H1 (cell line): ENCODE data around the gene ITGA3. TPM values are rescaled to one million over a fixed set of nuclear protein-coding genes. Genes with fewer than 3 reads are reported as not detected.
A peak's percentile ranks its signal among the peaks of the same experiment; 100 is the strongest.

ENCODE experiments used
- CTCF ChIA-PET: fragments of 300-600 bp; sonication (Branson Sonifier 250); formaldehyde crosslinking; loops from one replicate; lab custom pipeline; 2021; ENCODE audit not compliant: partially characterized antibody; lab: Charles Lee
- POLR2A ChIA-PET: fragments of 300-600 bp; sonication (Branson Sonifier 250); formaldehyde crosslinking; loops from one replicate; lab custom pipeline; 2021; ENCODE audit warnings: inconsistent platforms; ENCODE audit not compliant: partially characterized antibody; lab: Charles Lee
- DNase-seq, 2 experiments: peaks; one replicate each; pipeline versions ENCODE4 v3.0.0 to v3.0.0-alpha.2; 2010 to 2022; ENCODE audit warnings: low spot score in 2 of 2, low read depth in 1 of 2, mixed read lengths in 1 of 2
- FAIRE-seq: peaks from 2 replicates; lab custom pipeline; 2011; peaks lifted over from hg19 to GRCh38; lab: Jason Lieb, UNC
- H2AFZ ChIP-seq: 2 replicates; pipeline ENCODE4 v1.8.1; 2012; ENCODE audit warnings: low read length, inconsistent platforms
- H2AK5ac ChIP-seq: 2 replicates; pipeline ENCODE4 v1.6.1; 2013; ENCODE audit warnings: low read depth, low read length
- H2BK120ac ChIP-seq: replicated peaks from 2 replicates; pipeline ENCODE3; 2013; ENCODE audit warnings: low read depth, low read length, inconsistent platforms
- H2BK12ac ChIP-seq: 2 replicates; pipeline ENCODE4 v1.6.1; 2013; ENCODE audit warnings: low read depth, low read length
- H2BK15ac ChIP-seq: 2 replicates; pipeline ENCODE4 v1.6.1; 2013; ENCODE audit warnings: low read length
- H2BK20ac ChIP-seq: 2 replicates; pipeline ENCODE4 v1.6.1; 2013; ENCODE audit warnings: low read length
- H2BK5ac ChIP-seq: 2 replicates; pipeline ENCODE4 v1.6.1; 2013; ENCODE audit warnings: low read depth, low read length
- H3K14ac ChIP-seq: 2 replicates; pipeline ENCODE4 v1.6.1; 2013; ENCODE audit warnings: inconsistent platforms; ENCODE audit not compliant: insufficient read length
- H3K18ac ChIP-seq: 2 replicates; pipeline ENCODE4 v1.6.1; 2013; ENCODE audit warnings: low read length; ENCODE audit errors: extremely low read depth
- H3K23ac ChIP-seq: 2 replicates; pipeline ENCODE4 v1.6.1; 2013; ENCODE audit warnings: inconsistent platforms; ENCODE audit not compliant: insufficient read length
- H3K23me2 ChIP-seq: 2 replicates; pipeline ENCODE4 v1.6.1; 2013; ENCODE audit warnings: low read depth, low read length
- H3K27ac ChIP-seq: 2 replicates; pipeline ENCODE4 v1.6.1; 2011; ENCODE audit warnings: low read depth, low read length, inconsistent platforms
- H3K27me3 ChIP-seq, 4 experiments: replicated peaks in 1 of 4; 1 replicate in 1 of 4; 2 replicates in 3 of 4; pipeline versions ENCODE4 v1.6.1 to v1.8.1; 2011 to 2013; ENCODE audit warnings: low read length in 3 of 4, mild to moderate bottlenecking in 3 of 4, inconsistent platforms in 2 of 4, mixed read lengths in 2 of 4, moderate library complexity in 1 of 4; ENCODE audit not compliant: control insufficient read depth in 3 of 4, insufficient read depth in 3 of 4; ENCODE audit errors: extremely low read depth in 1 of 4
- H3K36me3 ChIP-seq, 4 experiments: 2 replicates each; pipeline versions ENCODE4 v1.6.1 to v1.8.1; 2011 to 2013; ENCODE audit warnings: mild to moderate bottlenecking in 4 of 4, low read length in 3 of 4, moderate library complexity in 2 of 4, control low read depth in 1 of 4, inconsistent platforms in 1 of 4; ENCODE audit not compliant: insufficient read depth in 4 of 4, control insufficient read depth in 2 of 4
- H3K4ac ChIP-seq: replicated peaks from 2 replicates; pipeline ENCODE3; 2013; ENCODE audit warnings: low read length, low read depth, mixed read lengths, inconsistent platforms; ENCODE audit not compliant: insufficient read length
- H3K4me1 ChIP-seq, 4 experiments: replicated peaks in 1 of 4; 1 replicate in 1 of 4; 2 replicates in 3 of 4; pipeline versions ENCODE4 v1.6.1 to v1.8.1; 2011 to 2013; ENCODE audit warnings: low read length in 3 of 4, inconsistent platforms in 2 of 4, mixed read lengths in 1 of 4; ENCODE audit not compliant: insufficient read depth in 4 of 4, control insufficient read depth in 3 of 4
- H3K4me2 ChIP-seq, 2 experiments: 2 replicates each; pipeline versions ENCODE4 v1.6.1 to v1.8.1; 2011 to 2013; ENCODE audit warnings: low read depth in 2 of 2, low read length in 2 of 2, control low read depth in 1 of 2, inconsistent platforms in 1 of 2, mild to moderate bottlenecking in 1 of 2; ENCODE audit not compliant: insufficient read depth in 1 of 2
- H3K4me3 ChIP-seq, 4 experiments: fragments of 200-600, 300-600 bp in 1 of 4; sonication (generic), shearing (Covaris generic), sonication (Bioruptor Twin) in 1 of 4; 2 replicates each; pipeline versions ENCODE4 v1.5.1 to v1.8.1; 2011 to 2016; ENCODE audit warnings: low read length in 4 of 4, low read depth in 3 of 4, control low read depth in 2 of 4, inconsistent platforms in 2 of 4, mild to moderate bottlenecking in 2 of 4, mixed read lengths in 1 of 4, moderate library complexity in 1 of 4; ENCODE audit not compliant: insufficient read depth in 2 of 4; ENCODE audit errors: extremely low read depth in 1 of 4
- H3K56ac ChIP-seq: replicated peaks from 2 replicates; pipeline ENCODE3; 2013; ENCODE audit warnings: low read depth, mild to moderate bottlenecking, mixed read lengths, low read length, inconsistent platforms; ENCODE audit not compliant: insufficient read length
- H3K79me1 ChIP-seq: 2 replicates; pipeline ENCODE4 v1.6.1; 2013; ENCODE audit warnings: low read depth, low read length, control low read depth
- H3K79me2 ChIP-seq, 2 experiments: 2 replicates each; pipeline versions ENCODE4 v1.6.1 to v1.8.1; 2012 to 2013; ENCODE audit warnings: low read length in 2 of 2, mild to moderate bottlenecking in 2 of 2, inconsistent platforms in 1 of 2; ENCODE audit not compliant: insufficient read depth in 2 of 2, control insufficient read depth in 1 of 2
- H3K9ac ChIP-seq, 4 experiments: replicated peaks in 1 of 4; 1 replicate in 1 of 4; 2 replicates in 3 of 4; pipeline versions ENCODE4 v1.6.1 to v1.8.1; 2011 to 2013; ENCODE audit warnings: low read depth in 3 of 4, low read length in 3 of 4, control low read depth in 2 of 4, mild to moderate bottlenecking in 2 of 4, moderate library complexity in 2 of 4, inconsistent platforms in 1 of 4; ENCODE audit errors: extremely low read depth in 1 of 4
- H3K9me3 ChIP-seq, 2 experiments: 2 replicates each; pipeline versions ENCODE4 v1.6.1 to v1.8.1; 2012 to 2013; ENCODE audit warnings: mild to moderate bottlenecking in 2 of 2, moderate library complexity in 2 of 2, control low read depth in 1 of 2, inconsistent platforms in 1 of 2, low read depth in 1 of 2, low read length in 1 of 2, mixed read lengths in 1 of 2; ENCODE audit not compliant: insufficient read depth in 2 of 2
- H4K20me1 ChIP-seq, 2 experiments: replicated peaks in 1 of 2; 2 replicates each; pipeline versions ENCODE3 to v1.8.1; 2011 to 2013; ENCODE audit warnings: inconsistent platforms in 2 of 2, low read length in 2 of 2, mild to moderate bottlenecking in 1 of 2; ENCODE audit not compliant: insufficient read depth in 2 of 2, control insufficient read depth in 1 of 2
- H4K5ac ChIP-seq: 2 replicates; pipeline ENCODE4 v1.6.1; 2013; ENCODE audit warnings: low read length, low read depth, mixed read lengths, inconsistent platforms; ENCODE audit not compliant: insufficient read length
- H4K8ac ChIP-seq: 2 replicates; pipeline ENCODE4 v1.8.0; 2013; ENCODE audit warnings: mild to moderate bottlenecking, moderate library complexity, low read length, inconsistent platforms; ENCODE audit not compliant: insufficient read depth; ENCODE audit errors: extremely low read depth
- H4K91ac ChIP-seq: replicated peaks from 2 replicates; pipeline ENCODE3; 2013; ENCODE audit warnings: low read length, mixed read lengths, inconsistent platforms; ENCODE audit not compliant: insufficient read length
- BACH1 ChIP-seq: IDR thresholded peaks from 2 replicates; pipeline ENCODE4 v1.6.1; 2012; ENCODE audit warnings: low read length, improper control_type of control experiment
- CBX8 ChIP-seq: fragments of 300-800, 300-1000 bp; sonication (generic); IDR thresholded peaks from 2 replicates; pipeline ENCODE4 v1.7.1; 2016; ENCODE audit warnings: low read depth, low read length, borderline replicate concordance
- CEBPB ChIP-seq: IDR thresholded peaks from 2 replicates; pipeline ENCODE4 v1.6.1; 2012; ENCODE audit warnings: low read depth, low read length
- CHD2 ChIP-seq: IDR thresholded peaks from 2 replicates; pipeline ENCODE4 v1.6.1; 2012; ENCODE audit warnings: low read length, improper control_type of control experiment
- HDAC6 ChIP-seq: IDR thresholded peaks from one replicate; pipeline ENCODE4 v1.7.1; 2012; ENCODE audit warnings: low read depth, mild to moderate bottlenecking, inconsistent platforms, low read length, moderate library complexity
- MAFK ChIP-seq: IDR thresholded peaks from 2 replicates; pipeline ENCODE4 v1.6.1; 2012; ENCODE audit warnings: low read depth, mild to moderate bottlenecking, improper control_type of control experiment, low read length
- RNF2 ChIP-seq: fragments of 200-900, 300-1000 bp; sonication (generic); IDR thresholded peaks from 2 replicates; pipeline ENCODE4 v1.7.1; 2016; ENCODE audit warnings: borderline replicate concordance, low read depth, mild to moderate bottlenecking, antibody characterized with exemption, low read length; ENCODE audit not compliant: poor library complexity, severe bottlenecking; ENCODE audit errors: missing control alignments
- SP1 ChIP-seq: IDR thresholded peaks from 2 replicates; pipeline ENCODE4 v1.6.1; 2011; ENCODE audit warnings: low read depth, low read length
- TBP ChIP-seq: IDR thresholded peaks from 2 replicates; pipeline ENCODE4 v1.6.1; 2011; ENCODE audit warnings: low read depth, low read length, improper control_type of control experiment
- WGBS, 2 experiments: shearing (Covaris generic) in 1 of 2; methylation state at CpG; one replicate each; pipeline versions ENCODE4 v1.1.6 to v1.1.7; 2013 to 2015; ENCODE audit warnings: low lambda C conversion rate in 2 of 2, mixed read lengths in 2 of 2, inconsistent platforms in 1 of 2, low coverage in 1 of 2, missing lambda C conversion rate in 1 of 2; ENCODE audit not compliant: insufficient replicate concordance in 2 of 2, insufficient coverage in 1 of 2, insufficient read length in 1 of 2; ENCODE audit errors: extremely low coverage in 1 of 2, missing lambda C conversion rate in 1 of 2; 5-methylcytosine and 5-hydroxymethylcytosine counted together
- polyA plus RNA-seq, 7 experiments: library from polyadenylated mRNA; depleted of rRNA in 3 of 7; stranded (reverse) in 5 of 7; unstranded in 2 of 7; fragments of >200 nt in 5 of 7; fragments of 200-250 nt in 2 of 7; gene quantifications; 1 replicate in 5 of 7; 2 replicates in 1 of 7; 4 replicates in 1 of 7; pipeline versions ENCODE4 v1.2.1 to v1.2.3, GENCODE V29; 2011 to 2013; ENCODE audit warnings: missing spikeins in 2 of 7, mixed read lengths in 2 of 7
- total RNA-seq: library from RNA; stranded (reverse); fragmentation: NEBNext Ultra II Directional; extraction: Animal tissue kit (Norgen Biotek cat#: 25700); gene quantifications from 2 replicates; pipeline ENCODE4 v1.2.1, GENCODE V29; 2021

ITGA3 gene
- total and polyA plus RNA-seq, 2 of the 8 experiments (the other 6 are each of a cell fraction or from before 2014, with no cell fraction given), result 24.0 to 24.2 TPM

DNA sequence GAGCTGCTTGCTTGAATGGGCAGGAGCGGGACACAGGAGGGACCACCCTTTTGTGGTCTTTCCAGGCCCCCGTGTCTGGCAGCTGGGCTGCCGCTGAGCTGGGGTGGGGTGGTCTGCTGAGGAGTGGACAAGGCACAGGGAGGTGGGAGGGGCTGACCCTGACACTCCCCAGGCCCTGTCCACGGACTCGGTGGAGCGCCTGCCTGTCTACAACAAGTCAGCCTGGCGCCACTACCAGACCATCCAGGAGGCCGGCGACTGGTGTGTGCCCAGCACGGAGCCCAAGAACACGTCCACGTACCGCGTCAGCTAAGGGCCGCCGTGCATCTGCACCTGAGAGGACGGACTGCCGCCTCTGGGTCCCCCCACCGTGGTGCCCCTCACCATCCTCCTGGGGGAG is 53.9 kb downstream of the ITGA3 start:
- H3K27ac ChIP-seq, result no peak overlapping the region
- no peaks in the 10 kb centered on the region for H3K79me1 ChIP-seq
- peaks cover 0 to 4% (median 3%) of the 10 kb centered on the region in 4 experiments; a peak in 2 of 7 replicates for H3K4me1 ChIP-seq
- H2BK20ac ChIP-seq, result no peak overlapping the region
- no peak overlapping the region for H2BK120ac ChIP-seq
- no peak overlapping the region; the same call in 1 of the 2 replicates for H2BK5ac ChIP-seq
- H3K4ac ChIP-seq, result no peak overlapping the region
- TF ChIP-seq HDAC6 (no peak), TBP (no peak), BACH1 (no peak), CEBPB (no peak), MAFK (no peak), RNF2 (no peak), CBX8 (no peak), SP1 (no peak), CHD2 (no peak)
- TF ChIP-seq, all 59 proteins: peak for 0
- H2AK5ac ChIP-seq, result no peak overlapping the region
- H3K18ac ChIP-seq, result no peak overlapping the region
- peaks cover 2% of the 10 kb centered on the region in 2 experiments for H4K20me1 ChIP-seq
- H2BK12ac ChIP-seq, result no peak overlapping the region
- H3K4me3 ChIP-seq, result no peak overlapping the region
- no peaks in the 10 kb centered on the region for H3K23me2 ChIP-seq
- H3K27me3 ChIP-seq, result no peaks in the 10 kb centered on the region; a peak in 1 of 7 replicates
- no peak overlapping the region for H3K4me2 ChIP-seq
- WGBS, 2 experiments, result 86% methylated on average over 7 of the region's 19 CpGs; no CpG with 5 or more reads in 1 of the 2 experiments
- no peak overlapping the region for H4K5ac ChIP-seq
- H3K9me3 ChIP-seq, result no peaks in the 10 kb centered on the region
- DNase-seq (no peak), FAIRE-seq (no peak)
- H3K23ac ChIP-seq, result no peak overlapping the region
- H2BK15ac ChIP-seq, result no peak overlapping the region
- H4K91ac ChIP-seq, result no peak overlapping the region
- no peak overlapping the region for H3K56ac ChIP-seq
- H4K8ac ChIP-seq, result peak overlapping the region; percentile 40; the same call in 1 of the 2 replicates
- no peak overlapping the region for H3K9ac ChIP-seq
- ChIA-PET POLR2A (interaction anchor here (0.6 kb wide), 1 partner anchor 293 kb away, joined by 3 read pairs; no protein-coding TSS in a partner anchor), CTCF (interaction anchor here (0.7 to 23.0 kb wide), 7 partner anchors 10 to 56 kb away, joined by 3 to 412 read pairs (median 3); partner anchors contain the start of genes PDK2, PPP1R9B and SGCA)
- no peak overlapping the region for H3K14ac ChIP-seq
- H2AFZ ChIP-seq, result no peak overlapping the region
- no peaks in the 10 kb centered on the region for H3K79me2 ChIP-seq
- no peaks in the 10 kb centered on the region; a peak in 2 of 8 replicates for H3K36me3 ChIP-seq
